Putamen (tissue), 1 donor: ENCODE data around the gene HMCN1.
"Not testable (repeated sequence)": the region's sequence is repeated elsewhere in the genome, so short reads cannot be mapped to it uniquely, and the experiment has no call there.

Experiments used
- DNase-seq: peaks from one replicate; pipeline ENCODE4 v3.0.0-alpha.2; 2016; ENCODE audit warnings: low spot score

HMCN1 gene

DNA sequence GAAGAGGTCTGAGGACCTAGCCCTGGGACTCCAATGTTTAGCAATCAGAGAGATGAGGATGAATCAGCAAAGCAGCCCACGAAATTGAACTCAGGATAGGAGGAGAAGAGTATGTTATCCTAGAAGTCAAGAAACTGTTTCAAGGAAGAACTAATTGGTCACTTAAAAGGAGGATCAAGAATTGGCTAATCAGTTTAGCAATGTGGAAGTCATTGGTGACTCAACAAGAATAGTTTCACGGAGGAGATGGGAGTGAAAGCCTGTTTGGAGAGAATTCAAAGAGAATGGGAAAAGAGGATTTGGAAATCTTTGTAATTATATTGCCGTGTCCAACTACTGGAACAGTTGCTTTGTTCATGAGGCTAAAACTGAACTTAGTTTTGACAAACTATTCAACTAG is 7.4 kb downstream of the HMCN1 start:
- DNase-seq, result no peak

DNA sequence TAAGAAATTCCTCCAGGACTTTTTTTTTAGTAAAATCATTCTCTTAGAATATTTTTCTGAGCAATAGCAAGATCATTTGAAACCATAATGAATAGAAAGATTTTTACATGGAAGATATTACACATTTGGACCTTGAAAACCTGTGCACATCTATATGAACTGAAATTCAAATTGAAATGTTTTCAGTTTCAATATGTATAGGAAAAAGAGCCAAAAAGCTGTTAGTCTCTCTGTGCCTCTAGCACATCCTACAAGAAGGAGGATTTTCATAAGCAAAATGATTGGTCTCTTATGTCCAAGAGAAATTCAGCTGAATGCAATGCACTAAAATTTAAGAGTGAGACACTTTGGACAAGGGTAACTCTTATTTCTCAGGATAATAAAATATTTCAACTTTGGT is 8.2 kb downstream of the HMCN1 start:
- no peak for DNase-seq

DNA sequence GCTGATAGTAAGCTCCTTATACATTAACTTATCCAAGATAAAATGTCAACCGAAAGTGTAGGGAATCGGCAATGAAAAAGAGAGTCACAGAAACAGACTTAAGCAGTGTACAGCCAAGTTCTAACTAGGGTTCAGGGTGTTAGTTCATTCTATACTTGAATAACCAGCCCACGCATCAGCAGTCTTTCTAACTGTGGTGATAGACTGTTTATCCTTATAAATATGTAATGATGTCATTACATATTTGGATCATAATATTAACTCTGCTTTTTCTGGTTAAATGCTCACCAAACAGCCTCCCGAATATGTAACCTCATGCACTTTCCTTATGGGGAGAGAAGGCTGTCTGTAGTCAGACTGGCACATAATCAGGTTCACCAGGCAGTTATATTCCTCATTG is 11.0 kb downstream of the HMCN1 start:
- no peak for DNase-seq

DNA sequence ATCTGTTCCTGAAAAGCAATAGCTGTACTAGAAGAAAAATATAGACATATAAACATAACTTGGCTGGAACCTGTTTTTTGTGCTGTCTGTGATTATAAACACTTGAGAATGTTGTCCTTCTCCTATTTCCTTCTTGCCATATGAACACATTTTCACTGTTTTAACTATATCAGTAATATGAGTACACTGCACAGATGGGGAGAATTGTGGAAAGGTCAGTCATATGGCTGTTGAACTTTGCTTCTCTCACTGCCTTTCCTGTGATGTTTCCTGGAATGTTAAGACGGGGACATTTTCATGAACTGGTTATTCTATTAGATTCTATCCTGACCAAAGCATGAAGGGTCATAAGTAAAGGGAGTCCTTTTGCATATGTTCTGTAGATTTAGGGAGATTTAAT is 24.9 kb downstream of the HMCN1 start:
- no peak for DNase-seq

DNA sequence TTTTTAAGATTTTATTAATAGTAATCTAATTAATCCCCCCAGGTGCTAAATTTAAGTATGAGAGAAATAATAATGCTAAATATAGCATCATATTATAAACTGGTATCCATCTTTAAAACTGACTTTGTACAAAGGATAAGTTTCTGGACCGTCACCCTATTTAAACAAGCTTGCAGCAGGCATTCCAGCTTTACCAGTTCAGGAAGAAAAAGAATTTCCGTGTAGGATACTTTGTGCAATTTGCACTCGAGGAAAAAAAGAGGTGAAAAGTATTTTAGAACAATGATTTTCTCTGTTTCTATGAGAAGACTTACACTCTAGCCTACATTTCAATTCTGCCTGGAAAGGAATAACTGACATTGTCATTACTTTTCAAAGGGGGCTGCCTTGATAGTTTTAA is 27.6 kb downstream of the HMCN1 start:
- DNase-seq, result no peak

DNA sequence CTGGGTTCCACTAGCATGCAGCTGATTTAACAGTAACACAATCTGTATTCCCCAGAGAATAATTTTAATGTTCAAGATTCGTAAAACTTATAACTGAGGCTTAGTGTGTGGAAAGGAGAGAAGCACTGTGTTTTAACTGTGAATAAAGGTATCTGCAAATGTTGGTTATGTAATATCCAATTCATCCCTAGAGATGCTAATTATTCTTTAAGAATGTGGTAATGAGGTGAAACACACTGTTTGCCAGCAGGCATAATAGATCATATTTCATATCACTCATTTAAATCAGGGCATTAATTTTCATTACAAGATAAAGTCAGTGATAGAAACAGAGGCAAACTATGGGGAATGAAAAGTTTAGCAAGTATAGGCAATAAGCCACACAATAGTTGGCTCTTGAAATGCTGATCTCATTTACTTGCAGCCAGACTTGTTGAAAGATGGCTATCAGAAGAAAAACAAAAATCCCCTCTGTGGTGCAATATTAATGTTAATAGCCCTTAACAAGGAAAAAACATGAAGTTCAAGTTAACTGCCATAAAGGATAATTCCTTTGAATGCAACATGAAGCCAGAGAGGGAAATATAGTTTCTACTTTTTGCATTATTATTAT is 33.4 kb downstream of the HMCN1 start:
- no peak for DNase-seq

DNA sequence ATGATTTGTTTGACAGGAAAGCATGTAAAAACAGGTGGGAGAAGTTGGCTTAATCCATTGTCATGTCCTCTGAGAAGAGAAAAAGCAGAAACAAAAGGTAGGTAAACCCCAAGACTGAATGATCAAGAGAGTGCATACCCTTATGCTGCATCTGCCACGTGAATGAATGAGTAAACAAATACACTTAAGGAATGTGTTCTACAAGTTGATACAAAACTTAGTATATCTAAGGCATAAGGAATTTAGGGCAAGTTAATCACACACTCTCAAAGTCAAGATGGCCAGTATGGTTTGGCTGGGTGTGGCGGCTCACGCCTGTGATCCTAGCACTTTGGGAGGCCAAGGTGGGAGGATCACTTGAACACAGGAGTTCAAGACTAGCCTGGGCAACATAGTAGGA is 34.2 kb downstream of the HMCN1 start:
- DNase-seq, result no peak

DNA sequence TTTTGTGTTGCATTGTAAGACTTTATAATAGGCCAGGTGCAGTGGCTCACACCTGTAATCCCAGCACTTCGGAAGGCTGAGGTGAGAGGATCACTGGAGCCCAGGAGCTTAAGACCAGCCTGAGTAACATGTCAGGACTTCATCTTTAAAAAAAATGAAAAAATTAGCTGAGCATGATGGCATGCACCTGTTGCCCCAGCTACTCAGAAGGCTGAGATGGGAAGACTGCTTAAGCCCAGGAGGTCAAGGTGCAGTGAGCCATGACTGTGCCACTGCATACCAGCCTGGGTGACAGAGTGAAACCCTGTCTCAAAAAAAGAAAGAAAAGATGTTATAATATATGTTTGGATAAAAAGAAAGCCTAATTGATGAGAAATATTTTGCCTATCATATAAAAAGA is 34.9 kb downstream of the HMCN1 start:
- no peak for DNase-seq

DNA sequence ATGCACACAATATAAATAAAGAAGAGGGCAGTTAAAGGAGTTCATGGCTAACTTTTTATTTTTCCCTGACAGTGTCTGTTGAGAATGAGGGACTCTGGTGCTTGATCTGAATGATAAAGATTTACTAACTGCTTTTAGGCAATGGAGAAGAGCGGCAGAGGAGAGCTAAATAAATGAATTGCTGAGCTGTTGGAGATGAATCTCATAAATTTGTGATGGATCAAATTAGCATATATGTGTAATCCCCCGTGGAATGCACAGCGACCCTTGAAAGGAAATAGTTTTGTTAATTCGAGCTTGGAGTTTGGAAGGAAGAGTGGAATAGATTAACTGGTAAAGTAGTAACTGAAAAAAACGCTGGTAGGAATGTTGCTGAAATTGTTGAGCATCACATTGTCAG is 40.2 kb downstream of the HMCN1 start:
- DNase-seq, result no peak

DNA sequence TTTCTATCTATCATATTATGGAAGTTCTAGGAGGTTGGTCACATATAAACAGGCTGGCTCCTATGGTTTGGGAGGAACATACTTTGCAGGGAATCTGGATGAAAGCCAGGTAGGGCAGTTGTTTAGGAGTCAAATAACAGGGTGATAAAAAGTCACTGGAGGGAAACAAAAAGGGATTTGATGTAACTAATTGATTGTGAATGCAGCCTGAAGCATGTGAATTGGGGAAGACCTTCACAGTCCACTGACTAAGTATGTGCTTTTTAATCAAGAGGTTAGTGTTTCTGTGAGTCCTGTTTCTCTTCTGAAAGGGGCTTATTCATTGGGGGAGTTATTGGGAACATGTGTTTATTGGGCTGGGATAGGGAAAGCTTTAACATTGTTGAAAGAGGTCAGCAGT is 41.3 kb downstream of the HMCN1 start:
- DNase-seq, result no peak

DNA sequence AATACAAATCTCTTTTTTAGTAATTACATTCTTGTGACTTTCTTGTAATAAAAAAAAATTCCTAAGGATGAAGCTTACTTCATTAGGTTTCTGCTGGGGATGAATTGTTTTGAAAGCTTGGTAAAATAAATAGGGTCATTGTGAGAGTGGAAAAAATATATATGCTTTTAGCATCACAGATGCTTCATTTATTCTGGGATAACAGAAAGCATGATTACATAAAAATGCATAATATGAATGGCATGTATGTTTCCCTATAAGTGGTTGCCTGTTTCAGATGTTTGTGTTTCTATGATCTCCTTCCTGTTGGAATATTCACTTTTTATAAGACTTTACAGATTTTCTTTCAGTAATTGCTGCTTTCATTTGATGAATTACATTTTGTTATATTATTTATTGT is 42.3 kb downstream of the HMCN1 start:
- no peak for DNase-seq

DNA sequence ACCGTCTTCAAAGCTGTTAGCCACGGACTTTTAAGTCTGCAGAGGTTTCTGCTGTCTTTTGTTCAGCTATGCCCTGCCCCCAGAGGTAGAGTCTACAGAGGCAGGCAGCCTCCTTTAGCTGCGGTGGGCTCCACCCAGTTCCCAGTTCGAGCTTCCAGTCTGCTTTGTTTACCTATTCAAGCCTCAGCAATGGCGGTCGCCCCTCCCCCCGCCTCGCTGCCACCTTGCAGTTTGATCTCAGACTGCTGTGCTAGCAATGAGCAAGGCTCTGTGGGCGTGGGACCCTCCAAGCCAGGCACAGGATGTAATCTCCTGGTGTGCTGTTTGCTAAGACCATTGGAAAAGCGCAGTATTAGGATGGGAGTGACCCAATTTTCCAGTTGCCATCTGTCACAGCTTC is 49.7 kb downstream of the HMCN1 start:
- not testable (repeated sequence) for DNase-seq

DNA sequence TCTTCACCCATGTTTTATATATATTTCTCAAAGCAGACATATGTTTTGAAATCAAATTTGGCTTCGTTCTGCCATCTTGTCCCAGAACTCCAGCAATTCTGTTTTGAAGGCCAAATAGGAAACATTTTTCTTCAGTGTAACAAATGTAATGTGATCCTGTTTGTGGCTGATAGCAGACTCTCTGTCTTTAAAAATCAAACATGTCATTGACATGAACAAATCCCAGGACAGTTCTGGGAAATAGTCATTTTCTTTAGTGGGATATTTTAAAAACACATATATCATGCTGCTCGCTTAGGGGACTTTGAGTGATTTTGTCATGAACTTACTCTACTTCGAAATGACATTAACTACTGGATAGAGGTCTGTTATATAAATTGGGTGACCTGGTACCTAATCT is 51.4 kb downstream of the HMCN1 start:
- no peak for DNase-seq

DNA sequence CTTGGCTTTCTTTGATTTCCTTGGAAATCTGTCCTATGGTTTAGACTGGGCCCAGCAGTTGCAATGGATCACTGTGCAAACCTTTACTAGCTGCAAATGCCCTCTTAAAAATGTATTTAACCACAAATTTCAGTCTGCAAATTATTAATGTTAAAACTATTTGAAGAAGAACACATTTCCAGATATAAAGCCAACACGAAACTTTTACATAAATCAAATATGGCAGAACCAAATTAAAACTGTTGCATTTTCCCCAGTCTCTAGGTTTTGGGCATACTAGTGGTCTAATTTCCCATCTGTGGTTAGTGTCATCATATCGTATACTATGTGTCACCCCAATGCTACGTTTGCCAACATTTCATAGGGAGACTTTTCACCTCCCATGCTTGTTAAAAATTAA is 52.3 kb downstream of the HMCN1 start:
- DNase-seq, result no peak

DNA sequence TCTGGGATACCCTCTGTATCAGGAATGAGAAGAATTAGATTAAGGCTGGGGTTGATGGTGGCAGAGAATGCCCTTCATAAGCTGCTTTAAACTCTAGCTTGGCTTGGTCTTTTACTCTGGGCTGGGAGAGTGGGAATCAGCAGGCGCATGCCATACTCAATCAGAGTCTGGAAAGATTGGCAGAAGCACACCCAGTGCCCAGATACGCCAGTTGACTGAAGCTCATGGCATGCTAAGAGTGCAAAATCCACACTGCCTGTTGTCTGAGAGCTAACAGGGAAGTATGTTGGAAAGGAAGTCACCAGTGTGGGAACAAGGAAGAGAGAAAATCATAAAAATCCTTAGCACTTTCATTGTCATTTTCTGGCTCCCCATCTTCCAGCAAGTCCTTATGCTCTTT is 53.0 kb downstream of the HMCN1 start:
- DNase-seq, result no peak

DNA sequence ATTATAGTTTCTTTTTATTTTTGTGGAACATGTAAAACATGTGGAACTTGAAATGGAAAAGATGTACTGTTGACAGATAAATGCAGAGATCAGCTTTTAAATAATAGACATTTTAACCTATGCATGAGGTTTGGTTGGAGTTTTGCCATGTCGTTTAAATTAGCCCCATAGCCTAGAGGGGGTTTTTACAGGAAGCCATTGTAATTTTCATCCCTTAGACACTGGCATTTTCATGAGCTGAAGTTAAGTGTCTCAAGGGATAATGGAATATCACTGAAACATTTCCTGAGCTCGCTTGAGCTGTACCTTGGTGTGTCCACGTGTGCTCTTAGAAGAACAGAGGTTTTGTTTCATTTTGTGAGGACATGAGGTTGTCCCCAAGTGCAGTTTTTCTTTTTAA is 54.2 kb downstream of the HMCN1 start:
- no peak for DNase-seq

DNA sequence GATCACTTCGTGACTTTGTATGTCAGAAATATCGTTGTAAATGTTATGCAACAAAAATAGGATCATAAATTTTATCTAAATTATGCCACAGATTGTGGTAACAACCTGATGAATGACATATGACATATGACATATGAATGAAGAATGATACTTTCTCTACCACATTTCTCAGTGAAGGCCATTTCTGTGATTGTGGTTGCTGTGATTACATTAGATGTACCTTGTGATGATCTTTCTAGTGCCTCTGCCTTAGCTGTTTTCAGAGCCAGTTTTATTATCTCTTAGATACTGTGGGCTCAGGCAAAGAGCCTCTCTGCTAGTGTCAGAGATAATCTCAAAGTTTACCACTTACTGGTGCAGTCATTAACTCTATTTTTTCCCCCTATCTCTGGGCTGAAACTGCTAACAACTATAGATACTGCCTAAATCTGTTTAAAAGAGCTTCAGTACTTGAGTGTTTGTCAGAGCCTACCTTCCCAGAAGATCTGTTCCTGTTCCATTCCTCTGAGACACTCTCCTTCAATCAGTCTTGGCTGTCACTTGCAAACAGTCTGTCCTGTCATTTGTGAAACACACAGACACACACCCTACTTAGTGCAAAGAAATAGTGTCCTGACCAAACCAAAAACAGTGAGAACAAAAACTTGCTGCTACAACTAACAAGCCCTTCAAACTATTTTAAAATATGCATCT is 55.5 kb downstream of the HMCN1 start:
- DNase-seq, result no peak

DNA sequence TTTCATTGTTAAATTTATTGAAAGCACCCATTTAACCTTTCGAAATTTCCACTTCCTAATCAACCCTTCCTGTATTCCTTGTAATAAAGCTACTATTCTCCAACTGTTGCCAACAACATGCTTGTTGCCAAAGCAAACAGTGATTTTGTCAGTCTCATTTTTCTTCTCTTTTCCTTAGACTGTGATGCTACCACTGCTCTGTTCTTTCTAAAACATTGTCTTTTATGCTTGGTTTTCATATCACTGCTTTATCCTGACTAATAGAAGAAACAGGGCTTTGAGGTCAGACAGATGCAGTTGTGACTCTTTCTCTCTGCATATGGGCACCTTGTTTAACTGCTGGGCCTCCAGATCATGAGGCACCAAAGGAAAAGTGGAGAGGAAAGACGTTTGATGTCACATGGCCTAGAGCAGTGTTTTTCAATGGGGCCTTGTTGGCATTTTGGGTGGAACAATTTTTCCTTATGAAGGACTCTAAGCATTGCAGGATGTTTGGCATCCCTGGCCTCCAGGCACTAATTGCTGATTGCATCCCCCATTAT is 56.1 kb downstream of the HMCN1 start:
- no peak for DNase-seq

DNA sequence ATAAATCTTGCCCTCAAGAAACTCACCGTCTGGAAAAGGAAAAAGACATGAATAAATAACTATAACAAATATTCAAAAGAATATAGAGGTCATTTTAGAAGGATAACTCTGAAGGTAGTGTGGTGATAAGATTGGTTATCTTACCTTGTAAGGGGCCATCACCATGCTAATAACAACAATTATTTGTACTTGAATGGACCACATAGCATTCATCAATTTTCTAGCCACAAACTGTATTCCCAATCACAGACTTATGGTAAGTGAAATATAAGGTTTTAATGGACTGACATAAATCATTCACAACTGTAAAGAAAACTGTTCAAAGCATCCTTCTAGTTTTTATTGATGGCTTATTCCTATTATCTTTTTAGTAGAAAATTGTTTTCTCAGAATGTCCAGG is 57.8 kb downstream of the HMCN1 start:
- no peak for DNase-seq

DNA sequence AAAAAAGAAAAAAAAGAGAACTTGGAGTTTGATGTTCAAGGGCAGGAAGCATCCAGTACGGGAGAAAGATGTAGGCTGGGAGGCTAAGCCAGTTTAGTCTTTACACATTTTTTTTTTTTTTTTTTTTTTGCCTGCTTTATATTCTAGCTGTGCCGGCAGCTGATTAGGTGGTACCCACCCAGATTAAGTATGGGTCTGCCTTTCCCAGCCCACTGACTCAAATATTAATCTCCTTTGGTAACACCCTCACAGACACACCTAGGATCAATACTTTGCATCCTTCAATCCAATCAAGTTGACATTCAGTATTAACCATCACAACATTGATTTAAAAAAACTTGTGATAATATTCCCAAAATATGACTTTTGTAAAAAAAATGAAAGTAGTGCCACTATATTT is 60.3 kb downstream of the HMCN1 start:
- not testable (repeated sequence) for DNase-seq

DNA sequence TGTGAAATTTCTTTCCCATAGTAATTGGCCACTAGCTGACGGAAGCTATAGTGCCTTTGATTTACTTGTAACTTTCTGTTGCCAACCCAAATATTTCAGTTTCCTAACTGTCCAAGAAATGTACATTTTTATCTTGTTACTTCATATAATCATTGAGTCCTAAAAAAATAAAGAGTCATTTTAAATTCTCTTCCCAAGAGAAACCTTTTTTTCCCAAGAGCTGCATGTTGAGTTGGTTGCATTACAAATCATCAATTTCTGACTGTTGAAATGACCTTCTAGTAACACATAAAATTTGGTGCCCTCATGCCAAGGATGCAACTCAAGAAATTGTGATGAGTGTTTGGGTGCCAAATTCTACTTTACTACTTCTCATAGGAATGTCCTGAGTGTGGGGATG is 61.0 kb downstream of the HMCN1 start:
- no peak for DNase-seq

DNA sequence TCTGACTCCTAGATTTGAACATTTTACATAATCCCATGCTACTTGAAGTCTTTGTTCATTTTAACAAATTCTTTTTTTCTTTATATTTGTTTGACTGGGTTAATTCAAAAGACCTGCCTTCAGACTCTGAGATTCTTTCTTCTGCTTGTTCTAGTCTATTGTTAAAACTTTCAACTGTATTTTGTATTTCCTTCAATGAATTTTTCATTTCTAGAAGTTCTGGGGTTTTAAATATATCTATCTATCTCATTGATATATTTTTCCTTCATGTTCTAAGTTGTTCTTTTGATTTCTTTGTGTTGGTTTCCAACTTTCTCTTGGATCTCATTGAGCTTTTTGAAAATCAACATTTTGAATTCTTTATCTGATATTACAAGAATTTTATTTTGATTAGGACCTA is 64.3 kb downstream of the HMCN1 start:
- DNase-seq, result no peak

DNA sequence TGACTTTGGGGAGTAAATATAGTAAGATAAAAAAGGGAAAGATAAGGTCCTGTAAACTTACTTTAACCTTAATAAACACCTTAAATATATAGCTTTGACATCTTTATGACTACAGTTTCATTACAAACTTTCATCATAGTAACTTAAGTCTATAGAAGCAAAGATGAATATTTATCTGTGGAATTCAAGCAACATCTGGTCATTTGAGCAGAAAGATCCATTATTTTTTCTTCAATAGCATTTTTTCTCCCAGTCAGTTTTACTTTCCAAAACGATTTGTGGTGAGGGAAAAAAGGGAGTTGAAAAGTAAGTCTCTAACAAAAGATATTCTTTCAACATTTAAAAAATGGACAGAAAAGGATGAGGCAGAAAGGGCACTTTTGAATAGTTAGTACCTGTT is 69.0 kb downstream of the HMCN1 start:
- DNase-seq, result no peak

DNA sequence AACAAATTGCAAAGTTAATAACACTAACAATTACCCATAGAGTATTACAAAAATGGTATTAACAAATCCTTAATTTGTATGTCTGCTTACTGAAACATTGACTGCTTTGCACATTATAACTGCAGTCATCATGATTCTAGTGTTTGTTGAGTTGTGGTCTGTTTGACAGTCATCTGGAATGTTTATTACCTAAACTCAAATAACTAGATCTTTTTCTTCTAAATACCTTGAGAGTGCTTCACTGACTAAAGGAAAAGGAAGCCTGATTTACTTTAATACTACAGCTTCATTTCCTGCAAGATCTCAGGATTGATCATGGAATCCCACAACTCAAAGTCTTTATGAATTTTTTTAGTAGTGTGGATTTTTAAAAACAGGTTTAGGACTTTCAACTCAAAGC is 70.0 kb downstream of the HMCN1 start:
- DNase-seq, result no peak
